HG02943 (cell line): ENCODE results near the gene TSPEAR.
"Not testable (repeated sequence)": the region's sequence is repeated elsewhere in the genome, so short reads cannot be mapped to it uniquely, and the experiment has no call there.

Experiments
- ATAC-seq: cut with Tn5 transposase; IDR thresholded peaks from one replicate; pipeline ENCODE4 v1.9.1; 2021; ENCODE audit warnings: mild to moderate bottlenecking, low read depth, moderate library complexity; ENCODE audit not compliant: unreplicated experiment

TSPEAR gene

DNA sequence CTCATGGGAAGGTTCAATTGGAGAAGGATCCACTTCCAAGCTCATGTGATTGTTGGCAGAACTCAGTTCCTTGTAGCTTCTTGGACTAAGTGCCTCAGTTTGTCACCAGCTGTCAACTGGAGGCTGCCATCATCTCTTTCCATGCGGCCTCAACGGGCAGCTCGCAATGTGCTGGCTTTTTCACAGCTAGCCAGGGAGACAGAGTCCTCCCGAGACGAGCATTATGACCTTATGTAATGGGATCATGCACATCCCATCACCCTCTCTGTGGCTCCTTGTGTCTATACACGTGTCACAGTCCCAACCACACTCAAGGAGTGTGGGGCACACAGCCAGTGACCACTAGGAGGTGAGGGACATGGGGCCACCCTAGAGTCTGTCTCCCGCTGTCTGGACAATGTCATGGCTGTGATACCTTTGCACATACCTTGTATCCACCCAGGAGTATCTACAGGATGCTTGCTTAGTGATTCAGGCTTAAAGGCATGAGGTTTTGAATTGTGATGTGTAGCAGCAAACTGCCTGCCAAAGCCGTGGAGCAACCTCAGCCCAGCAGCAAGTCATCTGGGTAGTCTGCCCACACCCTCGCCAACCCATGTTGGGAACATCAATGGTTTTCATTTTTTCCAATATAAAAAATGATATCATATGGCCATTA lies 115.2 kb downstream of the TSPEAR start:
- no peak for ATAC-seq

GRCh38 chr21:44595524-44595923 lies 115.8 kb downstream of the TSPEAR start:
- ATAC-seq: no peak

DNA sequence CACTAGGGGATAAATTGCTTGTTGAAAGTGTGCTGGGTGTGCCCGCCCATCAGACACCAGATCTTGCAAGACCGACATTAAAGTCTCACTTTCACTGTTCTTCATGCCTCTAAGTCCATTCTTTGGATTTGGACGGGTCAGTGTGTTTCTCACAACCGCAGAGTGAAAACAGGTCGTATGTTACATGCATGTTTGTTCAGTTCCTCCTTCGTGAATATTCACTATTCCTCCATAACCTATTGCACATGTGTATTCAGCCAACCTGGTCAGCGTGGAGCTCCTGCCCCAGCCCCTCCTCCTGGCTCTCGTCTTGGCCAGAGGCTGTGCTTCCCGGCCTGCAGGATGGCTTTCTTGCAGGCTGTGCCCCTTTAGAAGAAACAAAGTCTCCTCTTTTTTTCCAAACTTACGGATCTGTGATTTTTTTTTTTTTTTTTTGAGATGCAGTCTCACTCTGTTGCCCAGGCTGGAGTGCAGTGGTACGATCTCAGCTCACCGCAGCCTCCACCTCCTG lies 116.9 kb downstream of the TSPEAR start:
- no peak for ATAC-seq

GRCh38 chr21:44593598-44594405 lies 117.6 kb downstream of the TSPEAR start:
- ATAC-seq: no peak

DNA sequence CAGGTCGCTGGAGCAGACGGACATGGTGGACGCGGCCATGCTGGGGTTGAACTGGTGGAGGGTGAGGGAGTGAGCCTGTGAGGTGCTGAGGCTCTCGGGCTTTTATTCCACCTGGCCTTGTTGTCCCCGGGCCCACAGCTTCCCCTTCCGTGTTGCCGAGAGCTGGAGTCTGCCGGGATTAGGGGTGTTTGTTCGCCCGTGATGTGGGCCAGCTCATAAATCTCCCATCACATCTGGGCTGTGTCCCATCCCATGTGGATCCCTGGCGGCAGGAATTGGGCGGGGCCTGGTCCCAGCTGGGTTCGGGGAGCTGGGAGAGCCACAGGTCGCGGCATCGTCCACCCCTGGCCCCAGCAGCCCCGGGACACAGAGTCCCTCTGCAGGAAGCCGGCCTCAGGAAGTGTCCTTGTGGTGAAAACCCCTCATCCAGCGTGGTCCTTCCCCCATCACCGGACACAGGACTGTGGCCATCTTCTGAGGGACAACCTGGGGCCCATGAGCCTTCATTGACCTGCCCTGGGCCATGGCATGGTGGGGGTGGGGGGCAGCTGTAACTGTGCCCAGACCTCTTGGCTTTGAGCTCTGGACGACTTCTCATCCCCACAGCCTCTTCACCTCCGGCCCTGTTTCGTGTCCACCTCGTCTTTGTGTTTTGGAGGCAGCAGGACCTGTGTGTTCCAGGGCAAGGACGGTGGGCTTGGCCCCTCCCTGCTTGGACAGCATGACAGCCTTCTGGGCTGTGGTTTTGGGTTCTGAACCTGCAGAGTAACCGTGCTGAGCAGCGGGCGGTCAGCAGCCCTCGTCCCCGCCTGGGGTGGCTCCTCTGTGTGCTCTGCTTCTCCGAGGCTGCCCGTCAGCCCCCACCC lies 118.7 kb downstream of the TSPEAR start, which contains the start of gene KRTAP10-6:
Gene KRTAP10-6, minus strand, starts transcription at position 60 of the 866 bp plus-strand sequence. Its CDS starts 21 bp downstream, at position 39.
- no peak for ATAC-seq

- not testable (repeated sequence) for ATAC-seq
Measured at GRCh38 chr21:44591801-44592130, 119.6 kb downstream of the TSPEAR start.

DNA sequence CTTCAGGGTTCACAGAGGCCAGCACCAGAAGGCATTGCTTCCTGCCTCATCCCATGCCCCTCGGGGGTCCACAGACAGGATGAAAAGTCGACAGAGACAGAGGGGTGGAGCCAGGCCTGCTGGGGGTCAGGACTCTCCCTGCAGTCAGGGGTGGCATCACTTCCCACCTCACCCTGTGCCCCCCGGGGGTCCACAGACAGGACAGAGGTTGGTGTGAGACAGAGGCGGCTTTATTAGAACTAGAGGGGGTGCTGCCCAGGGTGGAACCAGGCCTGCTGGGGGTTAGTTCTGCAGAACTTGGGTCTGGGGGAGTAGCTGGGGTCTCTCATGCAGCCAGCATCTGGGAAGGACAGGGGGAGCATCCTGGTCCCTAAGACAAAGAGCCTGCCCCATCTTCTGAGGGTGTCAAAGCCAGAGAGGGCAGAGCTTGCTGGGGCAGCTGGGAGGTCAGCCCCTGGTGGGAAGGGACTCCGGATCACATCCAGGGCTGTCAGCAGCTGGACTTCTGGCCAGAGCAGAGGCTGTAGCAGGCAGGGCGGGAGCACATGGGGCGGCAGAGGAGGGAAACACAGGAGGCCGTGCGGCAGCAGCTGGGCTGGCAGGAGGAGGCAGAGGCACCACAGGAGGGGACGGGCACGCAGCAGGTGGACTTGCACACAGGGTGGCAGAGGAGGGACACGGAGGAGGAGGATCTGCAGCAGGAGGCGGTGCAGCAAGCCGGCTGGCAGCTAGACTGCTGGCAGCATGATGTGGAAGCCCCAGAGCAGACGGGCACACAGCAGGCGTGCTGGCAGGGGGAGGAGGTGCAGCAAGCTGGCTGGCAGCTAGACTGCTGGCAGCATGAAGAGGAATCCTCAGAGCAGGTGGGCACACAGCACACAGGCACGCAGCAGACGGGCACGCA lies 120.2 kb downstream of the TSPEAR start:
- not testable (repeated sequence) for ATAC-seq

GRCh38 chr21:44590311-44590721 lies 121.1 kb downstream of the TSPEAR start:
- ATAC-seq: no peak

GRCh38 chr21:44589586-44590305 lies 121.6 kb downstream of the TSPEAR start:
- ATAC-seq: no peak

DNA sequence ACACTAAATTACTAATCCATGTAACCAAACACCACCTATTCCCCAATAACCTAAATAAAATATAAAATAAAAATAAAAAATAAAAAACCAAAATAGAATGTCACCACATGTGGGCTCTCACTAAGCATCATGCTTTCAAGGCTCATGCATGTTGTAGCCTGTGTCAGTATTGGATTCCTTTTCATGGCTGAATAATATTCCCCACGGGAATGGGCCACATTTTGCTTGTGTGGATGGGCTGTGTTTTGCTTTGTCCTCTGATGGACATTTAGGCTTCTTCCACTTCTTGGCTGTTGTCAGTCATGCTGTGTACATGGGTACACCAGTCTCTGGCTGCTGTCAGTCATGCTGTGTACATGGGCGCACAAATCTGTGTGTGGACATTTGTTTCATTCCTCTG lies 122.3 kb downstream of the TSPEAR start:
- no peak for ATAC-seq

GRCh38 chr21:44585892-44586291 lies 125.5 kb downstream of the TSPEAR start:
- ATAC-seq: no peak

- no peak for ATAC-seq
Measured at GRCh38 chr21:44583800-44584147, 127.6 kb downstream of the TSPEAR start.

- no peak for ATAC-seq
Measured at GRCh38 chr21:44583089-44583799, 128.1 kb downstream of the TSPEAR start.

GRCh38 chr21:44582055-44582454 lies 129.3 kb downstream of the TSPEAR start:
- no peak for ATAC-seq

GRCh38 chr21:44581158-44581557 lies 130.2 kb downstream of the TSPEAR start:
- ATAC-seq: no peak

- not testable (repeated sequence) for ATAC-seq
Measured at GRCh38 chr21:44580231-44580821, 131.0 kb downstream of the TSPEAR start, which contains the start of gene KRTAP10-5. KRTAP10-5 (minus strand) TSS chr21:44580604; CDS start chr21:44580578, 26 bp downstream.

DNA sequence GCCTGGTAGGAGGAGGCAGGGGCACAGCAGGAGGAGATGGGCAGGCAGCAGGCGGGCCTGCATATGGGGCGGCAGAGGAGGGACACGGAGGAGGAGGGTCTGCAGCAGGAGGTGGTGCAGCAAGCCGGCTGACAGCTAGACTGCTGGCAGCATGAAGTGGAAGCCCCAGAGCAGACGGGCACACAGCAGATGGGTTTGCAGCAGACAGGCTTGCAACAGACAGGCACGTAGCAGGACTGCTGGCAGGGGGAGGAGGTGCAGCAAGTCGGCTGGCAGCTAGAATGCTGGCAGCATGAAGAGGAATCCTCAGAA lies 131.6 kb downstream of the TSPEAR start:
- ATAC-seq: no peak
